ENCODE data around the gene NINL.

Gene NINL

GRCh38 chr20:25464501-25465242 is 120.7 kb downstream of the NINL start:
- Histone ChIP-seq H3K9me3 (ENCODE audit: low read length) (no peaks in the 10 kb centered on the region), H3K36me3 (ENCODE audit: insufficient read depth, low read length) (peaks cover 24% of the 10 kb centered on the region), H3K27me3 (ENCODE audit: control insufficient read depth in 1 of 2, insufficient read depth in 2 of 2, low read length in 2 of 2) (no peaks in the 10 kb centered on the region), H3K27ac (ENCODE audit: low read depth, low read length) (no peak overlapping the region), H3K4me1 (ENCODE audit: insufficient read depth, low read length) (no peaks in the 10 kb centered on the region), H3K4me3 (ENCODE audit: low read depth in 1 of 2, low read length in 2 of 2) (no peak overlapping the region), H3K9ac (ENCODE audit: low read length) (no peak overlapping the region)

- Histone ChIP-seq H3K4me1 (ENCODE audit: insufficient read depth, low read length) (no peaks in the 10 kb centered on the region), H3K9ac (ENCODE audit: low read length) (no peak overlapping the region), H3K36me3 (ENCODE audit: insufficient read depth, low read length) (peaks cover 14% of the 10 kb centered on the region), H3K27me3 (ENCODE audit: control insufficient read depth in 1 of 2, insufficient read depth in 2 of 2, low read length in 2 of 2) (no peaks in the 10 kb centered on the region), H3K9me3 (ENCODE audit: low read length) (no peaks in the 10 kb centered on the region), H3K4me3 (ENCODE audit: low read depth in 1 of 2, low read length in 2 of 2) (no peak overlapping the region), H3K27ac (ENCODE audit: low read depth, low read length) (no peak overlapping the region)
These were observed 123.4 kb downstream of the NINL start for GRCh38 chr20:25461786-25462545.

- no peak overlapping the region for H3K4me3 ChIP-seq (ENCODE audit: low read depth in 1 of 2, low read length in 2 of 2)
These were observed 124.1 kb downstream of the NINL start for GRCh38 chr20:25461281-25461650.

GRCh38 chr20:25460566-25461280 is 124.6 kb downstream of the NINL start:
- H3K4me1 ChIP-seq (ENCODE audit: insufficient read depth, low read length), result no peaks in the 10 kb centered on the region
- H3K27ac ChIP-seq (ENCODE audit: low read depth, low read length), result no peak overlapping the region
- no peak overlapping the region for H3K9ac ChIP-seq (ENCODE audit: low read length)
- H3K36me3 ChIP-seq (ENCODE audit: insufficient read depth, low read length), result peaks cover 14% of the 10 kb centered on the region
- no peaks in the 10 kb centered on the region for H3K9me3 ChIP-seq (ENCODE audit: low read length)
- H3K27me3 ChIP-seq (ENCODE audit: control insufficient read depth in 1 of 2, insufficient read depth in 2 of 2, low read length in 2 of 2), result no peaks in the 10 kb centered on the region
- no peak overlapping the region for H3K4me3 ChIP-seq (ENCODE audit: low read depth in 1 of 2, low read length in 2 of 2)

More at GRCh38 chr20:25461281-25461650, 124.1 kb downstream of the NINL start:
- Histone ChIP-seq H3K36me3 (ENCODE audit: insufficient read depth, low read length) (peaks cover 14% of the 10 kb centered on the region), H3K9me3 (ENCODE audit: low read length) (no peaks in the 10 kb centered on the region), H3K27ac (ENCODE audit: low read depth, low read length) (no peak overlapping the region), H3K9ac (ENCODE audit: low read length) (no peak overlapping the region), H3K27me3 (ENCODE audit: control insufficient read depth in 1 of 2, insufficient read depth in 2 of 2, low read length in 2 of 2) (no peaks in the 10 kb centered on the region), H3K4me1 (ENCODE audit: insufficient read depth, low read length) (no peaks in the 10 kb centered on the region)

- no peaks in the 10 kb centered on the region for H3K9me3 ChIP-seq (ENCODE audit: low read length)
- no peaks in the 10 kb centered on the region for H3K27me3 ChIP-seq (ENCODE audit: control insufficient read depth in 1 of 2, insufficient read depth in 2 of 2, low read length in 2 of 2)
- peaks cover 19% of the 10 kb centered on the region for H3K36me3 ChIP-seq (ENCODE audit: insufficient read depth, low read length)
- H3K9ac ChIP-seq (ENCODE audit: low read length), result no peak overlapping the region
- H3K27ac ChIP-seq (ENCODE audit: low read depth, low read length), result no peak overlapping the region
- H3K4me1 ChIP-seq (ENCODE audit: insufficient read depth, low read length), result no peaks in the 10 kb centered on the region
- no peak overlapping the region for H3K4me3 ChIP-seq (ENCODE audit: low read depth in 1 of 2, low read length in 2 of 2)
These were observed 125.3 kb downstream of the NINL start for GRCh38 chr20:25459916-25460535.

- Histone ChIP-seq H3K4me3 (ENCODE audit: low read depth in 1 of 2, low read length in 2 of 2) (no peak overlapping the region), H3K36me3 (ENCODE audit: insufficient read depth, low read length) (peaks cover 25% of the 10 kb centered on the region)
These were observed 126.1 kb downstream of the NINL start for GRCh38 chr20:25459111-25459830.

GRCh38 chr20:25457886-25458680 is 127.2 kb downstream of the NINL start:
- no peaks in the 10 kb centered on the region for H3K4me1 ChIP-seq (ENCODE audit: insufficient read depth, low read length)
- H3K9ac ChIP-seq (ENCODE audit: low read length), result no peak overlapping the region
- H3K9me3 ChIP-seq (ENCODE audit: low read length), result no peaks in the 10 kb centered on the region
- H3K36me3 ChIP-seq (ENCODE audit: insufficient read depth, low read length), result peaks cover 25% of the 10 kb centered on the region
- H3K27ac ChIP-seq (ENCODE audit: low read depth, low read length), result no peak overlapping the region
- H3K4me3 ChIP-seq (ENCODE audit: low read depth in 1 of 2, low read length in 2 of 2), result no peak overlapping the region
- H3K27me3 ChIP-seq (ENCODE audit: control insufficient read depth in 1 of 2, insufficient read depth in 2 of 2, low read length in 2 of 2), result no peaks in the 10 kb centered on the region

More at GRCh38 chr20:25459111-25459830, 126.1 kb downstream of the NINL start:
- no peaks in the 10 kb centered on the region for H3K27me3 ChIP-seq (ENCODE audit: control insufficient read depth in 1 of 2, insufficient read depth in 2 of 2, low read length in 2 of 2)
- no peaks in the 10 kb centered on the region for H3K4me1 ChIP-seq (ENCODE audit: insufficient read depth, low read length)
- no peak overlapping the region for H3K9ac ChIP-seq (ENCODE audit: low read length)
- H3K9me3 ChIP-seq (ENCODE audit: low read length), result no peaks in the 10 kb centered on the region
- H3K27ac ChIP-seq (ENCODE audit: low read depth, low read length), result no peak overlapping the region

GRCh38 chr20:25454153-25454900 is 131.0 kb downstream of the NINL start:
- Histone ChIP-seq H3K4me1 (ENCODE audit: insufficient read depth, low read length) (no peaks in the 10 kb centered on the region), H3K36me3 (ENCODE audit: insufficient read depth, low read length) (peaks cover 17% of the 10 kb centered on the region), H3K9ac (ENCODE audit: low read length) (no peak overlapping the region), H3K4me3 (ENCODE audit: low read depth in 1 of 2, low read length in 2 of 2) (no peak overlapping the region), H3K9me3 (ENCODE audit: low read length) (no peaks in the 10 kb centered on the region), H3K27ac (ENCODE audit: low read depth, low read length) (no peak overlapping the region), H3K27me3 (ENCODE audit: control insufficient read depth in 1 of 2, insufficient read depth in 2 of 2, low read length in 2 of 2) (no peaks in the 10 kb centered on the region)

- no peaks in the 10 kb centered on the region for H3K4me1 ChIP-seq (ENCODE audit: insufficient read depth, low read length)
- H3K36me3 ChIP-seq (ENCODE audit: insufficient read depth, low read length), result peaks cover 17% of the 10 kb centered on the region
- no peak overlapping the region for H3K9ac ChIP-seq (ENCODE audit: low read length)
- H3K27me3 ChIP-seq (ENCODE audit: control insufficient read depth in 1 of 2, insufficient read depth in 2 of 2, low read length in 2 of 2), result no peaks in the 10 kb centered on the region
- H3K4me3 ChIP-seq (ENCODE audit: low read depth in 1 of 2, low read length in 2 of 2), result no peak overlapping the region
- H3K9me3 ChIP-seq (ENCODE audit: low read length), result no peaks in the 10 kb centered on the region
- H3K27ac ChIP-seq (ENCODE audit: low read depth, low read length), result no peak overlapping the region
These were observed 132.1 kb downstream of the NINL start for GRCh38 chr20:25453035-25453810.

Data from muscle layer of colon (tissue), 2 donors.